Neural cell (in vitro differentiated cells): ENCODE results near the gene CUX1.

ENCODE experiments used
- CTCF ChIP-seq: fragments of 450-650 bp; IDR thresholded peaks from 2 replicates; pipeline ENCODE4 v1.5.1; 2014; ENCODE audit warnings: antibody characterized with exemption, mild to moderate bottlenecking, moderate library complexity; ENCODE audit not compliant: poor library complexity, severe bottlenecking
- EP300 ChIP-seq: fragments of 450-650 bp; conservative IDR thresholded peaks from 2 replicates; pipeline ENCODE4 v1.6.1; 2014; ENCODE audit warnings: antibody characterized with exemption, mild to moderate bottlenecking, moderate library complexity; ENCODE audit not compliant: poor library complexity, severe bottlenecking
- MXI1 ChIP-seq: fragments of 450-650 bp; conservative IDR thresholded peaks from 2 replicates; pipeline ENCODE4 v1.6.1; 2014; ENCODE audit warnings: antibody characterized with exemption, mild to moderate bottlenecking; ENCODE audit not compliant: poor library complexity, severe bottlenecking
- POLR2AphosphoS5 ChIP-seq: IDR thresholded peaks from 2 replicates; pipeline ENCODE4 v1.6.1; 2012
- REST ChIP-seq: IDR thresholded peaks from 2 replicates; pipeline ENCODE4 v1.6.1; 2012; ENCODE audit warnings: borderline replicate concordance
- SMC3 ChIP-seq: fragments of 450-650 bp; conservative IDR thresholded peaks from 2 replicates; pipeline ENCODE4 v1.6.1; 2014; ENCODE audit warnings: antibody characterized with exemption, mild to moderate bottlenecking, moderate library complexity; ENCODE audit not compliant: poor library complexity
- TAF1 ChIP-seq: IDR thresholded peaks from 2 replicates; pipeline ENCODE4 v1.6.1; 2012; ENCODE audit warnings: low read depth

- TF ChIP-seq REST (no peak), POLR2AphosphoS5 (no peak), TAF1 (no peak), CTCF (no peak), MXI1 (no peak), SMC3 (no peak), EP300 (no peak)
These were observed 347.7 kb downstream of the CUX1 start for GRCh38 chr7:102165136-102165535.
